ENCODE data around the gene PIP4K2A.
"Not testable (repeated sequence)": the region's sequence is repeated elsewhere in the genome, so short reads cannot be mapped to it uniquely, and the experiment has no call there.

PIP4K2A gene

DNA sequence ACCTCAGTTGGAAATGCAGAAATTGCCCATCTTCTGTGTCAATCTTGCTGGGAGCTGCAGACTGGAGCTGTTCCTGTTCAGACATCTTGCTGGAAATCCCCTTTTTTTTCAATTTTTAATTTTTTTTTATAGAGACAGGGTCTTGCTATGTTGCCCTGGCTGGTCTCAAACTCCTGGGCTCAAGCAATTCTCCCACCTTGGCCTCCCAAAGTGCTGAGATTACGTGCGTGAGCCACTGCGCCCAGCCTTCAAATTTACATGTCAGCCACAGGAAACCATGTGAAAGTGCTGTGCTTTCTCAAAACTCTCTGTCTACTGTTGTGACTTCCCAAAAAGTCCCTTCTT, 200.0 kb downstream of the PIP4K2A start:
- DNase-seq (ENCODE audit: low read depth, low spot score): not testable (repeated sequence)

DNA sequence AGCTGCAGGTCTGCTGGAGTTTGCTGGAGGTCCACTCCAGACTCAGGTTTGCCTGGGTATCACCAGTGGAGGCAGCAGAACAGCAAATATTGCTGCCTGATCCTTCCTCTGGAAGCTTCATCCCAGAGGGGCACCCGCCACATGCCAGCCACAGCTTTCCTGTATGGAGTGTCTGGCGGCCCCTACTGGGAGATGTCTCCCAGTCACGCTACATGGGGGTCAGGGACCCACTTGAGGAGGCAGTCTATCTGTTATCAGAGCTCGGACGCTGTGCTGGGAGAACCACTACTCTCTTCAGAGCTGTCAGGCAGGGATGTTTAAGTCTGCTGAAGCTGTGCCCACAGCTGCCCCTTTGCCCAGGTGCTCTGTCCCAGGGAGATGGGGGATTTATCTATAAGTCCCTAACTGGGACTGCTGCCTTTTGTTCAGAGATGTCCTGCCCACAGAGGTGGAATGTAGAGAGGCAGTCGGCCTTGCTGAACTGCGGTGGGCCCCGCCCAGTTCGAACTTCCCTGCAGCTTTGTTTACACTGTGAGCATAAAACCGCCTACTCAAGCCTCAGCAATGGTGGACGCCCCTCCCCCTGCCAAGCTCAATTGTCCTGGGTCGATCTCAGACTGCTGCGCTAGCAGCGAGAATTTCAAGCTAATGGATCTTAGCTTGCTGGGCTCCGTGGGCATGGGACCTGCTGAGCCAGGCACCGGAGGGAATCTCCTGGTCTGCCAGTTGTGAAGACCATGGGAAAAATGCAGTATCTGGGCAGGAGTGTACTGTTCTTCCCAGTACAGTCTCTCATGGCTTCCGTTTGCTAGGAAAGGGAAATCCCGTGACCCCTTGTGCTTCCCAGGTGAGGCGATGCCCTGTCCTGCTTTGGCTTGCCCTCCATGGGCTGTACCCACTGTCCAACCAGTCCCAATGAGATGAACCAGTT, 200.6 kb downstream of the PIP4K2A start:
- DNase-seq (ENCODE audit: low read depth, low spot score): not testable (repeated sequence)

DNA sequence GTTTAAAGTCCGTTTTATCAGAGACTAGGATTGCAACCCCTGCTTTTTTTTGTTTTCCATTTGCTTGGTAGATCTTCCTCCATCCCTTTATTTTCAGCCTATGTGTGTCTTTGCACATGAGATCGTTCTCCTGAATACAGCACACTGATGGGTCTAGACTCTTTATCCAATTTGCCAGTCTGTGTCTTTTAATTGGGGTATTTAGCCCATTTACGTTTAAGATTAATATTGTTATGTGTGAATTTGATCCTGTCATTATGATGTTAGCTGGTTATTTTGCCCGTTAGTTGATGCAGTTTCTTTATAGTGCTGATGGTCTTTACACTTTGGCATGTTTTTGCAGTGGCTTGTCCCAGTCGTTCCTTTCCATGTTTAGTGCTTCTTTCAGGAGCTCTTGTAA, 202.4 kb downstream of the PIP4K2A start:
- DNase-seq (ENCODE audit: low read depth, low spot score): not testable (repeated sequence)

GRCh38 chr10:22508214-22508613, 206.2 kb downstream of the PIP4K2A start:
- not testable (repeated sequence) for DNase-seq (ENCODE audit: low read depth, low spot score)

DNA sequence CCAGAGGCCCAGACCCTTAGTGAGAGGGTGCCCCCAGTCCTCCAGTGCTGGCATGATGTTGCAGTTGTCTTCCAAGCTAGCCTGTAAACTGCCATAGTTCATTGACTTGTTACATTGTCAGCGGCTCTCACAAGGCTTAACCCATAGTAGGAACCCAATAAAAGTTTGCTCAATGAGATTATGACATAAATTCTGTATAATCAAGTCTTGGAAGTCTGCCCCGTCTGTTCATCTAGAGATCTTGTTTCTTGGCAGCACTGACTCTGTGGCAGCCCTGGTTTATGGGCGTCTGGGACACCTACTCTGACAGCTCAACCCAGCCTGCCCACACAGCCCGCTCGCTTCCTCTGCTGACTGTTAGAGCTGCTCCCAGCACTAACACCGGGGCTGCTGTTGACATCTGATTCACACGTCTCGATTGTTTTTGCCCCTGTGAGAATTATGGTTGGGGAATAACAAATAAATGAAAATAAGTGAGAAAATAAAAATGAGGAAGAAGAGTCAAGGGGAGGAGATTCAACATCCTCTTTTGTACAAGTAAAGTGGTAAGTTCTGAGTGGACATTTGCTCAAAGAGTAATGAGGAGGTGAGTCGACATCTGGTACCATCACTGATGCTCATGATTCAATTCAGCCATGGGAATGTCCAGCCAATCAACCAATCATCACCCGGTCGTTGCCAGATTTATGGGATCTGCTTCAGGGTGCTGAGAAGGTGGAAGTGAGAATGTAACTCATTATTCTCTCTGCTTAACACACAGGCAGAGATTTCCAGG, 208.3 kb downstream of the PIP4K2A start:
- no peak for DNase-seq (ENCODE audit: low read depth, low spot score)

DNA sequence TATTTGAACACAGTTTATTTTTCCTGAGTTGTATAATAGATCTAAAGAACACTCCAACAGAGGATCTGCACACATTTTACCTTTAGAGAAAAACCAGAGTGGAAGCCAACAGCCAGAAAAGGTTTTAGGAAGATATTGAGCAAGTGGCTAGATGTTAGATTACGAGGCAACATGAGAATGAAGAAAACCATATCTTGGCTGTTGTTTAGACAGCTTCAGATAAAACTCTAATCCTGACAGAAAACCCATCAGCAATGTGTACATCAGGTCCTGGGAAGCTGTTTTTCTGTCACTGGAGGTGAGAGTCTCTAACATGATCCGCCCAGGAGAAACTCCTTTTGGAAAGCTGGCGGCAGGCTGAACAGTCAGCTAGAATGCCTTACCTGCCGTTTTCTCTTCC, 209.6 kb downstream of the PIP4K2A start:
- no peak for DNase-seq (ENCODE audit: low read depth, low spot score)

- no peak for DNase-seq (ENCODE audit: low read depth, low spot score)
Observed at GRCh38 chr10:22503315-22504088, 210.9 kb downstream of the PIP4K2A start.

GRCh38 chr10:22501863-22502262, 212.5 kb downstream of the PIP4K2A start:
- DNase-seq (ENCODE audit: low read depth, low spot score): no peak

DNA sequence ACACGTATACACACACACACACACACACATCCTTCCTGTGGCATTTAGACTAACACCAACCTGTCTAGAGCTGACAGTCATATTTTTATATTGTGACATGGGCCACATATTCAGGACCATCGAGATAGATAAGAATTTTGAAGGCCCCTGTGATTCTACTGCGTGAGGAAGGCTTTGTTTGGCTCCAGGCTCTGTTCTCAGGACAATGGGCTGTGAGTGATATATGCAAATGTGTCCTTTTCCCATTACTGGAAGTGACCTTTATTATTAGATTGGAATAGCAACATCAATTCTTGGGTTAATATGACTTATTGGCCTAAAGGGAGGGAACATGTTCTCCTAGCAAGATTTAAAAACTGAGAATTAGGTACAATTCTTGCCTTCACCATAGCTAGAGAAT, 213.0 kb downstream of the PIP4K2A start:
- DNase-seq (ENCODE audit: low read depth, low spot score): no peak

GRCh38 chr10:22500656-22501340, 213.6 kb downstream of the PIP4K2A start:
- no peak for DNase-seq (ENCODE audit: low read depth, low spot score)

DNA sequence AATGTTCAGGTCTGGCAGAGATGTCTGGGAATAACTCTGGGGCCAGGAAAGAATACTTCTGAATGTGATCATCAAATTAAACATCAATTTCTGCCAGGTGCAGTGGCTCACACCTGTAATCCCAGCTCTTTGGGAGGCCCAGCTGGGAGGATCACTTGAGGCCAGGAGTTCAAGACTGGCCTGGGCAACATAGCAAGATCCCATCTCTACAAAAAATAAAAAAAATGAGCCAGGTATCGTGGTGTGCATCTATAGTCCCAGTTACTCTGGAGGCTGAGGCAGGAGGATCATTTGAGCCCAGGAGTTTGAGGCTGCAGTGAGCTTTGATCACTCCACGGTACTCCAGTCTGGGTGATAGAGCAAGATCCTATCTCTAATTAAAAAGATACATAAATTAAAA, 214.4 kb downstream of the PIP4K2A start:
- not testable (repeated sequence) for DNase-seq (ENCODE audit: low read depth, low spot score)

DNA sequence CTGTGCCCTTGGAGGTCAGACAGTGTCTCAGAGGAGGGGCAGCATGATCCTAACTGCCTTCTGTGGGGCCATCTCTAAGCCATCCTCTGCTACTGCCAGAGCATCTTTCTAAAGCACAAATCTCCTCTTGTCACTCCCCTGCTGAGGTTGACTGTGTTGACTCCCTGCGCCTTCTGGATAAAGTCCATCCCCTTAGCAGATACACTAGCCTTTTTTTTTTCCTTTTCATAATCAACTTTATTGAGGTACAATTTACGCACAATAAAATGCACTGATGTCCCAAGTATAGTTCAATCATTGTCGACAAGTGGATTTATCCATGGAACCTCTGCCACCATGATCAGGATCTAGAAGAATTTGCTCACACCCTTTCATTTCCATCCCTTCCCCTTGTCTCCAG, 219.0 kb downstream of the PIP4K2A start:
- DNase-seq (ENCODE audit: low read depth, low spot score): no peak

- no peak for DNase-seq (ENCODE audit: low read depth, low spot score)
Observed at GRCh38 chr10:22494007-22494406, 220.4 kb downstream of the PIP4K2A start.

- DNase-seq (ENCODE audit: low read depth, low spot score): no peak
Observed at GRCh38 chr10:22491931-22492615, 222.3 kb downstream of the PIP4K2A start.

- no peak for DNase-seq (ENCODE audit: low read depth, low spot score)
Observed at GRCh38 chr10:22491480-22491879, 222.9 kb downstream of the PIP4K2A start.

DNA sequence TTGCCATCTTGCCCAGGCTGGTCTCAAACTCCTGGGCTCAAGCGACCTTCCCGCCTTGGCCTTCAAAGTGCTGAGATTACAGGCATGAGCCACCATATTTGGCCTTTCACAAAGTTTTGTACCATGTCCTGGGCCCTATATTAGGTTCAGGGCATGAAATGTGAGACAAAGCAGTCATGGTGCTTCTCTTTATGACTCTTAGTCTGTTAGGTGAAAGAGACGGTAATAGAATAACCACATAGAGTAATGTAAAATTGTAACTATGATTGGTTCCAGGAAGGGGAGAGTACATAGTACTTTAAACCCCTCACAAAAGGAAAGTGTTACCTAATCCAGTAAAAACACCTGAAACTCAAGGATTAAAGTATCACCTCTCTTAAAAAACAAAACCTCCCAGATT, 224.4 kb downstream of the PIP4K2A start:
- no peak for DNase-seq (ENCODE audit: low read depth, low spot score)

- no peak for DNase-seq (ENCODE audit: low read depth, low spot score)
Observed at GRCh38 chr10:22489467-22489866, 224.9 kb downstream of the PIP4K2A start.

GRCh38 chr10:22486431-22486830, 227.9 kb downstream of the PIP4K2A start:
- DNase-seq (ENCODE audit: low read depth, low spot score): no peak

Measured in brain pericyte (primary cell).